AG04449 (cell line): ENCODE data around the gene KIF20B.
"Not testable (repeated sequence)": the region's sequence is repeated elsewhere in the genome, so short reads cannot be mapped to it uniquely, and the experiment has no call there.

Experiments used
- CTCF ChIA-PET: fragments of 350-600 bp; formaldehyde crosslinking; extraction: SDS; loops from one replicate; lab custom pipeline; 2021; ENCODE audit warnings: antibody characterized with exemption; lab: Yijun Ruan, JAX
- POLR2A ChIA-PET: fragments of 400-600, 350-600 bp; formaldehyde crosslinking; extraction: SDS; loops from one replicate; lab custom pipeline; 2020; ENCODE audit warnings: antibody characterized with exemption, inconsistent platforms; lab: Yijun Ruan, JAX
- DNase-seq: peaks from one replicate; pipeline ENCODE4 v3.0.0-alpha.2; 2010; ENCODE audit warnings: low read depth, low spot score
- H3K4me3 ChIP-seq: 2 replicates; pipeline ENCODE4 v1.5.1; 2011; ENCODE audit warnings: low read depth, mild to moderate bottlenecking, control low read depth, low read length
- TF ChIP-seq, protein P1 (sequence below): IDR thresholded peaks from one replicate; pipeline ENCODE4 v1.5.1; 2011; ENCODE audit warnings: mild to moderate bottlenecking, moderate library complexity, low read length, control low read depth, inconsistent platforms; ENCODE audit not compliant: insufficient read depth; ENCODE audit errors: missing control alignments

The KIF20B gene

DNA sequence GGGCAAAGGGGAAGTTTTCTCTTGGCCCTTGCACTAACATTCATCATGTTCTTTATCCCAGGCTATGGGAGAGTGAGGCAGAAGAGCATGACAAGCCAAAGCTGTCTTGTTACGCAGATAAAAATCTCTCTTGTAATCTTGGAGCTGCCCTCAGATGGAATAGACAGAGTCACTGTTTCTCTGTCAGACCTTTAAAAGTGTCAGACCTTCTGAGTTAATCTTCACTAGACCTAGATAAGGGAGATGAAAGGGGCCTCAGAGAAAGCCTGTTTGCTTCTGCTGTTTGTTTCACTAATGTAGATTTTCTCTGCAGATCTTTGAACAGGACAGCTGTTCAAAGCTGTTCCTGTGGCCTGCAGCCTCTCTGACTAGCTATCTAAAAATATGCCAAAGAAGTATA is 112.9 kb downstream of the KIF20B start:
- no peak for DNase-seq
- ChIA-PET CTCF (no interaction called here), POLR2A (no interaction called here)
- TF ChIP-seq, protein P1, sequence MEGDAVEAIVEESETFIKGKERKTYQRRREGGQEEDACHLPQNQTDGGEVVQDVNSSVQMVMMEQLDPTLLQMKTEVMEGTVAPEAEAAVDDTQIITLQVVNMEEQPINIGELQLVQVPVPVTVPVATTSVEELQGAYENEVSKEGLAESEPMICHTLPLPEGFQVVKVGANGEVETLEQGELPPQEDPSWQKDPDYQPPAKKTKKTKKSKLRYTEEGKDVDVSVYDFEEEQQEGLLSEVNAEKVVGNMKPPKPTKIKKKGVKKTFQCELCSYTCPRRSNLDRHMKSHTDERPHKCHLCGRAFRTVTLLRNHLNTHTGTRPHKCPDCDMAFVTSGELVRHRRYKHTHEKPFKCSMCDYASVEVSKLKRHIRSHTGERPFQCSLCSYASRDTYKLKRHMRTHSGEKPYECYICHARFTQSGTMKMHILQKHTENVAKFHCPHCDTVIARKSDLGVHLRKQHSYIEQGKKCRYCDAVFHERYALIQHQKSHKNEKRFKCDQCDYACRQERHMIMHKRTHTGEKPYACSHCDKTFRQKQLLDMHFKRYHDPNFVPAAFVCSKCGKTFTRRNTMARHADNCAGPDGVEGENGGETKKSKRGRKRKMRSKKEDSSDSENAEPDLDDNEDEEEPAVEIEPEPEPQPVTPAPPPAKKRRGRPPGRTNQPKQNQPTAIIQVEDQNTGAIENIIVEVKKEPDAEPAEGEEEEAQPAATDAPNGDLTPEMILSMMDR, result no peak
- no peak overlapping the region for H3K4me3 ChIP-seq

DNA sequence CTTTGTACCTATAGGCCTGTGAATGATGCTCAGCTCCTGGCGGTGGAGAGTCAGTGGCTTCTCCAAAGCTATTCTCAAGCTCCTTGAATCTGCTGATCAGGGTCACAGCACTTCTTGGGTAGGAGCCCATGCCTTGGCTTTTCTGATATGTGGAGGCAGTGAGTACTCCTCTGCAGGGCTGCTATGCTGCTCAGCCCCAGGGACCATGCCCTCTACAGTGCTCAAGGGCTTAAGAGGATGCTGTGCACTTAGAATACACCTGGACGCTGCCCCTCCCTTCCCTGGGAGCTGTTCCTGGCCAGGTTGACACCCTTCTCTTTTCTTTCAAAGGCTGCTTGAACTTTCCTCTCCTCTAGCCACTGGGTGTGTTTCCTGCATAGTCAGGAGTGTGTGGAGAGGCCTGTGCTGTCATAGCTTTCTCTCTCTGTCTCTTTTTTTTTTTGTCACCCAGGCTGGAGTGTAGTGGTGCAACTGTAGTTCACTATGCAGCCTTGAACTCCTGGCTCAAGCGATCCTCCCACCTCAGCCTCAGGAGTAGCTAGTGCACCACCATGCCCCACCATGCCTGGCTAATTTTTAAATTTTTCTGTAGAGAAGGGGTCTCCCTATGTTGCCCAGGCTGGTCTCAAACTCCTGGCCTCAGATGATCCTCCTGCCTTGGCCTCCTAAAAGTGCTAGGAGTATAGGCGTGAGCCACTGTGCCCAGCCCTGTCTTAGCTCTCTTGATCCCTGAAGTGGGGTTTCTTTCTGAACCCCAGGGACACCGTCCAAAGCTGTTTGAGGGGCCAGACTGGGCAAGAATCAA is 113.9 kb downstream of the KIF20B start:
- no peak for DNase-seq
- TF ChIP-seq, protein P1, result no peak
- H3K4me3 ChIP-seq, result no peak overlapping the region
- ChIA-PET CTCF (no interaction called here), POLR2A (no interaction called here)

DNA sequence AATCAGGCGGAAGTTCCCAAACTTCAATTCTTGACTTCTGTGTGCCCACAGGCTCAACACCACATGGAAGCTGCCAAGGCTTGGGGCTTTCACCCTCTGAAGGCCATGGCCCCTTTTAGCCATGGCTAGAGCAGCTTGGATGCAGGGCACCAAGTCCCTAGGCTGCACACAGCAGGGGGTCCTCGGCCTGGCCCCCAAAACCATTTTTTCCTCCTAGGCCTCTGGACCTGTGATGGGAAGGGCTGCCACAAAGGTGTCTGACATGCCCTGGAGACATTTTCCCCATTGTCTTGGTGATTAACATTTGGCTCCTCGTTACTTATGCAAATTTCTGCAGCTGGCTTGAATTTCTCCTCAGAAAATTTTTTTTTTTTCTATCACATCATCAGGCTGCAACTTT is 117.6 kb downstream of the KIF20B start:
- POLR2A ChIA-PET, H3K4me3 ChIP-seq, CTCF ChIA-PET, DNase-seq: not testable (repeated sequence)
